HTR-8/SVneo (cell line): ENCODE measurements around the gene ATP8A2.
"Not testable (repeated sequence)": the region's sequence is repeated elsewhere in the genome, so short reads cannot be mapped to it uniquely, and the experiment has no call there.

Experiments used
- DNase-seq: peaks from one replicate; pipeline ENCODE4 v3.0.0; 2011; ENCODE audit warnings: low spot score, mixed read lengths; ENCODE audit not compliant: insufficient read length
- FAIRE-seq: peaks from 2 replicates; lab custom pipeline; 2011; peaks lifted over from hg19 to GRCh38; lab: Jason Lieb, UNC

The ATP8A2 gene

DNA sequence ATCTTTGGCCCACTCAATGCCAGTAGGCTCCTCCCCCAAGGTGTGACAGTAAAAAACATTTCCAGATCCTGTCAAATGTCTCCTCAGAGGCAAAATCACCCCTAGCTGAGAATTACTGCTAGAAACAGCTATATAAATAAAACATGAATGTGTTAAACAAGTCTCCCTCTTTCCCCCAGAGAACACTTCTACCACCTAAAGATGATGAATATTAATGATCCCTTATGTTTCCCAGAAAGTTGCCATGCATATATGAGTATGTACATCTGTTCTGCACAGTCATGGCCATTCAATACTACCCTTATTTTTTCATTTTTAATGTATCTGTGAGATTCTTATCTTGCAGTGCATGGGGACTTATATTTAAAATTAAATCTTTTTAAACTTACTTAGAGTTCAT is 450.0 kb downstream of the ATP8A2 start:
- FAIRE-seq = no peak
- no peak for DNase-seq

DNA sequence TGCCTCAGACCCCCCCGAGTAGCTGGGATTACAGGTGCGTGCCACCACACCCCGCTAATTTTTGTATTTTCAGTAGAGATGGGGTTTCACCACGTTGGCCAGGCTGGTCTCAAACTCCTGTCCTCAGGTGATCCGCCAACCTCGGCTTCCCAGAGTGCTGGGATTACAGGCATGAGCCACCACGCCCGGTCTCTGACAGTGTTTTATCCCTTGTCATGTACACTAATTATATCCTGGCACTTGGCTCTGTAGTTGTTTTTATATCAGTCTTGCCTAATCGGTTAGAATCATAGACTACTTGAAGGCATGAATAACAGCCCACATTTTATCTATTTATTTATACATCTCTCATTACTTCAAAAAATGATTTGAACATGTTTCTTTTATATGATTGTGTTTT is 455.4 kb downstream of the ATP8A2 start:
- not testable (repeated sequence) for FAIRE-seq, DNase-seq

GRCh38 chr13:25827831-25828465 is 456.2 kb downstream of the ATP8A2 start:
- FAIRE-seq (no peak), DNase-seq (no peak)

- FAIRE-seq (no peak), DNase-seq (no peak)
These were observed 462.0 kb downstream of the ATP8A2 start for GRCh38 chr13:25833761-25834160.

DNA sequence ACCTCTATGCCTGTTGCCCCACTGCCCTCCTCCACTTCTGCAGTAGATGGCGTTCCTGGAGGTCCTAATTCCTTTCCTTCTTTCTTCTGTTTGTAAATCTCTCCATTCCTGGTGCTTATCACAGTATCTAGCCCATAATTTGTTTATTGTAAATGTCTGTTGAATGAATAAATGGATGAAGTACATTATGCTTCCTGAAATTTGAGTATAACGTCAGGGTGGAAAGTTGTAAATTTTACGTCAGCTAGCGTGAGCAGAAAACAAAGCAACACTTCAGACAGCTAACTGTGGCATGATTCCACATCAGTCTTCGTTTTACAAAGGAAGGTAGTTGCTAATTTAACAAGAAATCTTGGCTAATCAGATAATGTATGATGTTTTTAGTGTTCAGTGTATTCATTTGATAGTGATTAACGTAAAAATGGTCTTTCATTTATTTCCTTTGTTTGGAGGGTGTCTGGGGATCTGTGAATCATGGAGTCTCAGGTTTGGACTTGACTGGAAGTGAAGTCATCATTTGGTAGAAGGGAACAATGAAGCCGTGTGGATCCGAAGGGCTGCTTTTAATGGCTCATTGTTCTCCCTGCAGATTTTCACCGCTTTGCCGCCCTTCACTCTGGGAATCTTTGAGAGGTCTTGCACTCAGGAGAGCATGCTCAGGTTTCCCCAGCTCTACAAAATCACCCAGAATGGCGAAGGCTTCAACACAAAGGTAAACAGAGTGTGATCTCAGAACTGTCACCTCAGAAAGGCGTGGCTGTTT is 465.0 kb downstream of the ATP8A2 start:
- DNase-seq (no peak), FAIRE-seq (no peak)

- FAIRE-seq = no peak
- no peak for DNase-seq
These were observed 467.6 kb downstream of the ATP8A2 start for GRCh38 chr13:25839371-25839770.

- FAIRE-seq (no peak), DNase-seq (no peak)
These were observed 468.5 kb downstream of the ATP8A2 start for GRCh38 chr13:25840261-25840660.

GRCh38 chr13:25840931-25841330 is 469.2 kb downstream of the ATP8A2 start:
- DNase-seq (no peak), FAIRE-seq (no peak)

GRCh38 chr13:25843692-25844091 is 471.9 kb downstream of the ATP8A2 start:
- FAIRE-seq (no peak), DNase-seq (no peak)

GRCh38 chr13:25844559-25845434 is 473.0 kb downstream of the ATP8A2 start:
- no peak for DNase-seq

DNA sequence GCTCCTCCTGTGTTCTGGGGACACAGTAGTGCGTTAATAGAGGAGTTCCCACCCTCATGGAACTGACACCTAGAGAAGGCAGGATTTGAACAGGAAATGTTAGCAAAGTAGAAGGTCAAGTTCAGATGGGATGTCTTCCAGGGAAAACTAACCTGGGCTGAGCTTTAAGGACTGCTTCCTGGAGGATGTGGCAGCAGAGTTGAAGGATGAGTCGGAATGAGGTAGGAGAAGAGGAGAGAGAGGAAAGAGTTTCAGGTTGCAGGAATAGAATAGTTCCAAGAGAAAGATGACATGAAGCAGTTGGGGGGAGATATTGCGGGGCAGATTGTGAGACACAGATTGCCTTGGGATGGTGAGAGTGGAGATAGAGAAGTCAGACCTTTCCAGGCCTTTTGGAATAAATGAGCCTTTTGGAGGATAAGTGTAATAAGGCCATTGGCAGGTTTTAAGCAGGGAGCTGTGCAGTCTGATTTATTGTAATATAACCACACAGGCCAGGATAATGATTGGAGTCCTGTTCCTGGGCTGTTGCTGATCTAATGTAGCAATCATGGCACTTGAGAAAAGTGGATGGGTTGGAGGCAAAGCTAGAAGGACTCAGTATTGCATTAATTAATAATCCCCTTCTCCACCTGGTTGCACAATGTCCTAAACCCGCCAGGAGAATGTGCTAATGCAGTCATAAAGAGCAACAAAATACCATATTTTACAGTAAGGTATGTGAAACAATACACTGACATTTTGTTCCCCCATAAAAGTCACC is 474.6 kb downstream of the ATP8A2 start:
- no peak for FAIRE-seq
- DNase-seq = no peak

More at GRCh38 chr13:25844559-25845434, 473.0 kb downstream of the ATP8A2 start:
- FAIRE-seq = no peak

DNA sequence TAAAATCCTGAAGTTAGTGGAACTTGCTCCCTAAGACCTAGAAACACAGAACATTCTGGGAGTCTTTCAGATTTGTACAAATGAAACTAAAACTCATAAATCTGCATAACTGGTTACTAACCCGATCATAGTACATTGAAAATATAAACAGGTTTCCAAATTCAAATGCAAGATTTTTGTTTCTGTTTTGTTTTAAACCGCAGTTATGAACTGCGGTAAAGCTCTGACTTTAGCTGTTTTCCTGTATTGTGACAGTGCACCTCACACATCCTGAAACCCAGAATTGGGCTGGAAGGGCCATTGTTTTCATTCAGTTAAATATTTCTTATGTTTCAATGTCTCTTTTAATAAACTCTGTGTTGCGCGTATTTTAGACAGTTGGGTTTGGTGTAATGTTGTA is 475.4 kb downstream of the ATP8A2 start:
- DNase-seq = no peak
- no peak for FAIRE-seq

DNA sequence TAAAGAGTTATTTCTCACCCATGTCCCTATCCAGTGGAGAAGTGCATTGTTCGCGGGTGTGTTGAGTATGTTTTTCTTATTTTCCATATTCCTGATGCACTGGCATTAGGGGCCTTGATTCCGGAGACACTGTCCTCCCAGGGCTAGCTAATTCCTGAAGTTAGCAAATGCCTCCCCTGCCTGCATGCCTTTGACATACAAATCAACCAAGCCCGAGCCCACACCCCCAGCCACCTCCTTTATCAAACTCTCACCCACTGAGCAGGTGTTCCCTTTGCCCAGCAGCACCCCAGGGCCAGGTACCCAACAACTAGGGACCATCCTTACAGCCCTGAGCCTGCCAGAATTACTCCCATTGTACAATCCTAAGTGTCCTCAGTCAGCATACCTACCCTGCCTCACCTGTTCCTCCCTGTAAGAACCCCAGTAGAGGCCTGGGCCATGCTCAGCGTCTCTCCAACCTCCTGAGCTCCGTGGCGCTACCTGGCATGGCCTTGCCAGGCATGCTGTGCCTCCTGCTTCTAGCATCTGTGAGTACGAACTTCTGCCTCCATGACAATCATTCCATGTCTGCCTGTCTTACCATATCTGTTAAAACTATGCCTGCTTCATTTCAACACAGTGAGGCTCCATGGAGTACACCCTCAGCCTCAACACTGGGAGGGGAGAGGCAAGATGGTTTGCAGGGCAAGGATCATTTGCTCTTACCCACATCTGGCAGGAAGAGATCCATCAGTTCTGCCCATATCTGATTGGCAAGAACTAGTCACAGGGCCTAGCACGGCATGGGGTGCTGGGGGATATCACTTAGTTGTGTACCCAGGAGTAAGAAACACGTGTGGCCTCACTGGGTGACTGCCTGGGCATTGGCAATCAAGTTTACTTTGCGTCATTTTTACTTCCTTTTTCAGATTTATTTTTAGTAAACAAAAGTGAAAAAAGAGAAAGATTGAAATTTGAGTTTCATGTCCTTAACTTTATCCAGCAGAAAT is 476.2 kb downstream of the ATP8A2 start:
- DNase-seq = no peak
- no peak for FAIRE-seq

DNA sequence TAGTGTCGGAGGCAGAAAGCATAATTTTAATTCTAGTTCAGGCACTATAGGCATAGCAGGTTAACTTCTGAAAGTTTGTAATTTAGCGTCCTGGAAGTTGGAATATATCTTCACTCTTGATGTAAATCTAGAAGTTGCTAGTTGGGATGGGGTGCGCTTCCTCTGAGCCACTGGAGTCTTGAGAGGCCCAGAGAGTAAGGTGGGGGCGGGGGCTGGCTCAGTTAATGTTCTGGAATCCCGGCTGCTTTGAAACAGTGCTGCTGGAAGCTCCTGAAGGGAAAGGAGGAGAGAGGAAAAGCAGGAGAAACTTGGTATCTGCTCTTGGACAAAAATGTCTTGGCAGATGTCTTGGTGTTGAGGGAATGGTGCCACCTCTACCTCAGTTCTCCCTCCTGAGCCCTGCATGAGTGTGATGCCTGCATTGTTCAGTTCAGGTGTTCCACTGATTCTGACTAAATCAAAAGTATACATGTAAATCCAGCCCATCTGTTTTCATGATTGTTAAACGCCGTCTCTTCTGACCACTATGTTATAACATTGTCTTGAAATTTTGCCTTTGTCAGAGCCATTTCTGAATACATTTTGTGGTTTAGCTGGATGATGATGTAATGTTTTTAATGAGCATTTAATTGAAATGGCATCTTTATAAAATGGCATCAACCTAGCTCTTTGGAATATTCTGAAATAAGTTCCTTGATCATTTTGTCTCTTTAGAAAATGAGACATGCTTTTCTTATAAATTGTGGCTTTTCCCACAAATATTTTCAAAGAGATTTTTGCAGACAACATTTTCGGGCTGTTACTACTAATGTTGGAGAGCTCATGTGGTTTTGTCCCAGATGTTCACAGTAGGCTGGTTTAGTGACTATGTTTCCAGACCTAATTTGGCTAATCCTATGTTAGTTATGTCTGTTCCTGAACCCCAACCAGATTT is 477.3 kb downstream of the ATP8A2 start:
- FAIRE-seq (no peak), DNase-seq (no peak)

DNA sequence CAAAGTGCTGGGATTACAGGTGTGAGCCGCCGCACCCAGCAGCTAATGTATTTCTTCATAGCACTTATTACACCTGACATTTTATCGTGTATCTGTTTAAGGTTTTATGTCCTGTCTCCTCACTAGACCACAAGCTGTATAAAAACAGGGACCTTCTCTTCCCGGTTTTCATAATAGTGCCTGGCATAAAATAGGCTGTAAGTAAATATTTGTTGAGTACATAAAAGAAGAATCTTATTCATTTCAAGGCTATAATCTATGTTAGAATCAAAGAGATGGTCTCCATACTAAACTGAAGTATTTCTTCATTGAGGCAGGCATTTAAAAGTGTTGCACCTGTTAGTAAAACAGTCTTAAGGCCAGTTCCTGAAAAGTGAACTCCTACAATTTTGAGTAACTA is 486.1 kb downstream of the ATP8A2 start:
- no peak for FAIRE-seq
- no peak for DNase-seq

DNA sequence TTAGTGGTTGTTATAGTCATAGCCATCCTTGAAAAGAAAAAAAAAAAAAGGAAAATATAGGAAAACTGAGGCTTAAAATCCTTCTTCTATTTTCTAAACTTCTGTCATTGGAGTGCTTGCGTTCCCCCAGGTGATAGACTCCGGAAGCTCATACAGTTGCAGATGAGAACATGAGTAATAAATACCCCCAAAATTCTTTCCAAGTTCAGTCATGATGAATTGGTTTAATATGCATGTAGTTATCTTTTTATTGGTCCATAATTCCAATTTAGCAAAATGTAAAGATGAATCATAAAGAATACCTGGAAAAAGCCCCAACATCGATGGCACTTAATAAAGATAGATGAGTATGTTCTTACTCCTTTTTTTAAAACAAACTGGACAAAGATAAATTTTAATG is 487.8 kb downstream of the ATP8A2 start:
- DNase-seq (no peak), FAIRE-seq (no peak)

- no peak for FAIRE-seq
- no peak for DNase-seq
These were observed 488.5 kb downstream of the ATP8A2 start for GRCh38 chr13:25860265-25860664.

DNA sequence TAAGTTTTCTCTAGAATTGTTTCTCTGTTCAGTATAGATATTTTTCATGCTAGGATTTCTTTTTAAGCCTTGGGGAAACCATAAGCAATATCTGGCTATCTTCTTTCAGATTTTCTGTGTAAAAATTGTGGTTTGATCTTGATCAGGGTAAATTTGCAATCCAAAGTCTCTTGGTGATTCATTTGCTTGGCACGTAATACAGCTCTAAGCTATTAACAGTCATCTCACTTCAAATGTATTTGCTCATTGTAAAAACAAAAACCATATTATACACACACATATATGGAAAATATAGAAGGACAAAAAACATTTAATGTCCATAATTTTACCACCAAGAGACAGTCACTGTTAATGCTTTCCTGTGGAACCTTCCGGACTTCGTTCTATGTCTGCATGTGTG is 489.1 kb downstream of the ATP8A2 start:
- DNase-seq (peak; percentile 35), FAIRE-seq (no peak)
